GM19468 (cell line): ENCODE data around the gene NOS1AP.

ENCODE experiments used
- ATAC-seq: cut with Tn5 transposase; IDR thresholded peaks from one replicate; pipeline ENCODE4 v1.9.1; 2021; ENCODE audit warnings: mild to moderate bottlenecking, moderate library complexity, moderate number of reproducible peaks; ENCODE audit not compliant: unreplicated experiment; ENCODE audit errors: extremely low read depth

Gene NOS1AP

DNA sequence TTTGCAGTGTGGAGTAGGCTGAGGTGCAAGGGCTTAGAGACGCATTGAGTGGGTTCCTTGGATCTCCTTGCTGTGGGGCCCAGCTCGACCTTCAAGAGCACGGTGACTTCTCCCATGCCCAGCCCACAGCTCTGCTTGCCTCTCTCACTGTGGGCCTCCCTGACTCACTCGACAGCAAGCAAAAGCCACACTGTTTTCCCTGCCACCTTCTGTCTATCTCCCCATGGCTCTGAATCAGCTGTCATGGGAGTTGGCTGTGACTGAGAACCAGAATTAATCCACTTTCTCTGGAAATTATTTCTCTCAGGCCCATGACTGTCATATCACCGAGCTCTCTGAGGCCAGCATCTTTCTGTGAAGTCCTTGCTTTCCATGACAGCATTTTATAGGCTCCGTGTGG lies 140.7 kb downstream of the NOS1AP start:
- no peak for ATAC-seq

DNA sequence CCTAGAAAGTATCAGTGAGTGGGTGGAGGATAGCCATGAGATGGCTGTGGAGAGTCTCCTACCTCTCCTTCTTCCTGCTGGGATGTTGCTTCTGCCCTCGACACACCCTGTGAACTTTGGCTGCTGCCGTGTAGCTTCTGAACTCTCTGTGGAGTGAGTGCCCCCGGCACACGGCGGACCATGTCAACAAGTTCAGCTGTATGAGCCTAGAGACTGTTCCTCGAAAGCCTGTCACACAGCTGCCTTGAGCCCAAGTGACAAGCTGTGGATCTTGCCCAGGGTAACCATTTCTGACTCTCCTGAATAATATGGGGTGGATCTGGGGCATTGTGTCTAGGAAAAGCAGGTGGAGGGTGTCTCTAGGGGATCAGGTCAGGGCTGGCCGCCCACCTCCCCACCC lies 143.2 kb downstream of the NOS1AP start:
- ATAC-seq = no peak

DNA sequence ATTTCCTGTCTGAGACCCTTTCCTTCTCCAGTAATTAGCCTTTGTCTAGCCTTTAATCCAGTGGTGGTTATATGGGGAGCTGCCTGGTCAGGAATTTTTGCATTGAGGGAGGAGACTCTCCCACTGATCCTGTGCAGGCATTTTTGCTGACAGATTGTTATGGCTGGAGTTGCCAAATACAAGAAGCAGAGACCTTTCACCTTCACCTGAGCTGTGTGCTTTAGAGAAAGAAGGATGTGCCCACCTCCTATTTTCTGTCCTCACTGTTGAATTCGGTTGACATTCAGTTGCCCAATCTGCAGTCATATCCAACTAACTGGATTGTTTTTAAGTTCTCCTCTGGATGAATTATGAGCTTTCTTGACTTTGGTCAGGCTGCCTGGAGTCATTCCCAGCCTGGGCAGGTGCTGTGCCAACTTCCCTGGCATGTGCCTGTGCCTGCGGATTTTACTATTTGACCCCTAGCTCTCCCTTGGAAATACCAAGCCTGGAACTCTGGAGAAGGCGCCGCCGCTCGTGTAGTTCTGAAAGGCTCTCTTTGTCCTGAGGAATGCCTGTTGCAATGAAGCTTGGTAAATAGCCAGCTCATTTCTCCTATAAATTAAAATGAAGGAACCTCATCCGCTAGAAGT lies 143.9 kb downstream of the NOS1AP start:
- ATAC-seq = no peak

DNA sequence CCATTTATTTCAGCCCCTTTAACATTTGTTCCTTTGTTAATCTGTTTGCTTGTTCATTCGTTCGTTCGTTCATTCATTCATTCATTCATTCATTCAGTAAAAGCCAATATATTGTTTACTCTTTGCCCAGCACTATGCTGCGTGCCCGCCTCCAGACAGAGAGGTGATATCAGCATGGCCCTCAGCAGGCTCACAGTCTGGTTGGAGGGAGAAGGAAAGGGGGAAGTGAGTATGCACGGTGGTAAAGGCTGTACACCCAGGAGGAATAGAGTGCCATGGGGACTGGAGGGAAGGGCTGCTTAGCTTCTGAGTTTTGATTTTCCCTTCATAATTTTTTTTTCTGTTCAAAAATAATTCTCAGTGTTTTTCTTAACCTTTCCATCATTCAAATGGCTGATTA lies 144.7 kb downstream of the NOS1AP start:
- ATAC-seq = no peak

DNA sequence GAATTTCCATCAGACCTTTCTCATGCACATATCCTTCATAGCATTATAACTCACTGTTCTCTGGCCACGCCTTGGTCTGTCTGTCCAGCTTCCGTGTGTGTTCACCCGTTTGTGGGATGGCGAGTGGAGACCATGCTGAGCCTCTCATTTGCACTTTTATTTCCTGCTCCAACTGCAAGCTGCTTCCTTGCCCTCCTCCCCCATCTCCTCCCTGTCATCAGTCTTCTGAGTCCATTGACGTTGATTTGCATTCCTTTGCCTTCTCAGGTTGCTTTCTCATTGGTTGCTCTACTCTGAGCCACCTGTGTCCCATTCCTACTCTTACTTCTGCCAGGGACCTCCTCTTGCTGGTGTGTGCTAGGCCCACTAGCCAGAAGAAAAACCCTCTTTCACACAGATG lies 146.4 kb downstream of the NOS1AP start:
- no peak for ATAC-seq

DNA sequence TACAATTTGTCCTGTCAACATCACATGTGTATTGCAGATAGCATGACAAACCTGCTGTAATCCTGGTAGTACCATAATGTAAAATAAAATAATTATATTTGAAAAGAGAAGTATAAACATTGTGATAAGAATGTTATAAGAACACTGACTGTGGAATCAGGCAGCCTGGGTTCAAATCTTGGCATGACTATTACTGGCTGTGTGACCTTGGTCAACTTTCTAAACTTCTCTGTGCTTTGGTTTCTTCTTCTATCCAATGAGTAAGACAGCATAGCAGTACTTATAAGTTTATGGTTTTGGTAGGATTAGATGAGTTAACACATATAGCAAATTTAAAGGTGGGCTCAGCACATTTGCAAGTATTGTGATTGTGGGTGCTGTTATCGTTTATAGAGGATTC lies 147.1 kb downstream of the NOS1AP start:
- ATAC-seq = no peak

DNA sequence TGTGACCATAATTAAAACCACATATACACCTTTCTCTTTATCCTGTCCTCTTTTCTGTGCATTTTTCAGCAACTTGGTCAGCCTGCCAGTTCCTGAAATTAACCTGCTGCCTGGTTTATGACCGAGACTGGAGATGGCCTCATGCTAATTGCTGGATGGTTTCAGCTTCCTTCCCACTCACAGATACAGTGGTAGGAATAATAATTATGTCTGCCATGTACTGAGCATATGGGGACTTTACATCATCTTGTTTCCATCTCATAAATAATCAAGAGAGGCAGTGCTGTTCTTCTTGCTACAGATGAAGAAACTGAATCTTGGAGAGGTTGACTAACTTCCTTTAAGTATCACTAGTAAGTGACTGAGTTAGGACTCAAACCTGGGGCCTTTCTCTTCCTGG lies 148.2 kb downstream of the NOS1AP start:
- no peak for ATAC-seq

DNA sequence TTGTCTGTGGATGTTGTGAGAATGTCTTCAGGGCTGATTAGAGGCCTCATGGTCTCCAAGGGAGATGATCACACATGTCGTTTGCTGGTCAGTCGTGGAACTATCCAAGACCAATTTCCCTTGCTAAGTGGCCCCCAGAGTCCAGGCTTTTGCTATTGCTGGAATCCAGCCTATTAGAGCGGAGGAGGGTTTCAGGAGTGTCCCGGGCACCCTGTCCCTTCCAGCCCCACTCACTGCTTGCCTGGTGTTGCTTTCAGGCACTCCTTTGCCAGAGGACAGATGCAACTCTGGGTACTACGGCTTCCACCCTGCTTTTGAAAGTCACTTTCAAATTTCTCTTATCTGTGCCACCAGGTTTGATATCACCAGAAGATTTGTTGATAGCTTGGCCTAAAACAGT lies 149.1 kb downstream of the NOS1AP start:
- ATAC-seq = no peak

DNA sequence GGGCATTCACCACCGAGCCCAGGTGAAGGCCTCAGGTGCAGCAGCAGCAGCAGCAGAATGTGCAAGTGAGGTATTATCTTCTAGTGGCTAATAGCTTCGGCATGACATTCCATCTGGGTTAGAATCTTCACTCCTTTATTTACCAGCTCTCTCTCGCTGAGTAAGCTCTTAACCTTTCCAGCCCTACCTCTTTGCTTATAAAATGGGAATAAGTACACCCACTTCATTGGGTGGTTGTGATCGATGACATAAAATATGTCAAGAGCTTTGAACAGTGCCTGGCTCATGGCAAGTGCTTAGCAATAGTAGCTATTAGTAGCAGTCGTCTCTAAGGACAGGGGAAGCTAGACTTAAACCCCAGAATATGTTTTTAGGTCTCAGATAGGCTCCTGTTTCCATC lies 149.5 kb downstream of the NOS1AP start:
- no peak for ATAC-seq

DNA sequence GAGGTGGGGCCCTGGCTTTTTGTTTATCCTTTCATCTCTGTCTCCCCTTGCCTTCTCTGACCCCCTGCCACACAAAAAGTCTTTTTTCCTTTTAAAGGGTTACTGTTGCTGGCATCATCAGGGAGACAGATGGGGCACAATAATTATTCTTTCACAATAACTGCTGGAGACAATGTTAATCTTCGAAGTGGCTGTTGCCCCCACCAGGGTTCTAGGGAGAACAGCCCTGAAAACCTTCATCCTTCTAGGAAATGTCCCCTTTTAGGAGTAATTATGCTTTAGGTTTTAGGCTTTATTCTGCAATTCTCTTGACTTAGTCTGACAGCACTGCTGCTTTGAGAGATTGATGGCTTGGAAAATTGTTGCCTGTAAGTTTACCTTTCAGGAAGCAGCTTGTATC lies 150.0 kb downstream of the NOS1AP start:
- ATAC-seq = no peak

DNA sequence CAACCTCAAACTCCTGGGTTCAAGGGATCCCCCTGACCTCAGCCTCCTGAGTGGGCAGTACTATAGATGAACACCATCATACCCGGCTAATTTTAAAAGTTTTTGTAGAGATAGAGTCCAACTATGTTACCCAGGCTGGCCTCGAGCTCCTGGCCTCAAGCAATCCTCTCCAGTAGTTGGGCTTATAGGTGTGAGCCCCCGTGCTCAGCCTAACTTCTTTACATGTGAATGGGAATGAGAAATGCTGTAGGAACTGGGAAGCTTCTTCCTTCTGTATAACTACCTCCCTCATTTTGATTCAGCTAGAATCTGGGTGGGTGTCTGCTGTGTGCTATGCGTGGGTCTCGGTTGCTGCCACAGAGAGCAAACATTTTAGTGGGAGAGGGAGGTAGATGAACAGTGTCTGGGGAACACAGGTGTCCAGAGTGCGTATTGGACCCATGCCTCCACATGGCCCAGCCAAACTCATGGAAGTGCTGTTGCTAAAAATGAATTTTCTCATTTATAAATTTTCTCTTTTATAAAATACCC lies 150.6 kb downstream of the NOS1AP start:
- ATAC-seq = no peak

DNA sequence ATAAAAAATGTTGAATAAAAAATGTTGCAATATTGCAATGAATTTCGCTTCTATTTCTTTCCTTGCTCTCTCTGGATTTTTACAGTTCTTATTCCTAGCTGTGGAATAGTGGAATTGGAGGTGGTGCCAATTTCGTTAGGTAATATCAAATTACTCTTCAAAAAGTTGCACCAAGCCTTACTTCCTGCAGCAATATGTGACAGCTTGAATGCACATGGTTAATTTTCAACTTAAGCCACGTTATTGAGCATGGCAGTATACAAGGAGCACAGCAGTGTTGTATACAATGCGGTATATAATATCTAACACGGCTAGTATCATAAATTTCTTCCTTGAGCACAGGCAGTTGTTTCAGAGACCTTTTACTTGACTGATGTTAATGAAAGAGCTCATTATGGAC lies 152.5 kb downstream of the NOS1AP start:
- ATAC-seq = no peak

DNA sequence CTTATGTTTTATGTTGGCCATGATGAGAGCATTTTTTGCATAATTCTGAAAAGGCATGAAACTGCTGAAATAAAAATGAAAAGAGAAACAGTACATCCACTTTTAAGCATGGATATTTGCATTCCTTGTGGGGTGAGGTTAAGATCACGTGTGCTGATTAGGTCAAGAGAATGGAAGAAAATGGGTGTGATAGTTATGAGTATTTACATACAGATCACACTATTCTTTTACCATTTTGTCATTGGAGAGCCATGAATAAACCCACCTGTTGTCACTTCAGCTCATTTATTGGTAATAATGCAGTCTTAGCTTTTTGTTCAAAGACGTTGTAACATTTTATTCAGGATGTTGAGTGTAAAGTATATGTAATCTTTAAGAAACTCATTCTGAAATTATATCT lies 153.2 kb downstream of the NOS1AP start:
- no peak for ATAC-seq

DNA sequence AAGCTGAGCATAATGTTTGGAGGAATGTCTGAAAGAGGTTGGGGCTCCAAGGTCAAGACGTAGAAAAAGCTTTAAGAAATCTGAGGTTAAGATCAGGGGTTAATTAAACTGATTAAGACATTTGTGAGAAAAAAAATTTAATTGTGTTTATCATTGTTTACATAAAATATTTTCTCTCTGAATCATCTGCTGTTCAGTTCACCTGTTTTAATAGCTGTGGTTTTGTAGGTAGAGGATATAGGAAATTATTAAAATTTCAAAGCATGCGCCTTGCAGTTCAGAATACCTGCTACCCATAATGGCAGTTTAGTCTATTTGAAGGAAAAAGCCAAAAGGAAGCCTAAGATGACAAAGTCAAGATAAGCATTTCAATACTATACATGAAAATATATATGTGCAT lies 154.0 kb downstream of the NOS1AP start:
- no peak for ATAC-seq

DNA sequence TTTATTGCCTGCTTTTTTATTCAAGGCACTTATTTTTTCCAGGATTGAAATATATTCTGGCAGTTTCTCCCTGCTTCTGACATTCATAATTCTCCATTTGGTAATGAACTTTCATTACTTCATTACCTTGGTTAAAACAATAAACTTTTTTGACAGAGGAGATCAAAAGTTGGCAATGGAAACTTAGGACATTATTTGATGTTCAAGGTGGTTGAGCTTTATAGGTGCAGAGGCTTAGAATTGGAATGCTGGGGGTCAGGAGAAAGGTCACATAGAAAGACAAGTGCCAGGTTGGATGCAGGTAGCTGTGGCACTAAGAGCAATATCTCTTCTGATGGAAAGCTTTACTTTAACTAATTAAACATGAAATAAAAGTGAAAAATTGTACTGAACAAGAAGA lies 154.8 kb downstream of the NOS1AP start:
- no peak for ATAC-seq

DNA sequence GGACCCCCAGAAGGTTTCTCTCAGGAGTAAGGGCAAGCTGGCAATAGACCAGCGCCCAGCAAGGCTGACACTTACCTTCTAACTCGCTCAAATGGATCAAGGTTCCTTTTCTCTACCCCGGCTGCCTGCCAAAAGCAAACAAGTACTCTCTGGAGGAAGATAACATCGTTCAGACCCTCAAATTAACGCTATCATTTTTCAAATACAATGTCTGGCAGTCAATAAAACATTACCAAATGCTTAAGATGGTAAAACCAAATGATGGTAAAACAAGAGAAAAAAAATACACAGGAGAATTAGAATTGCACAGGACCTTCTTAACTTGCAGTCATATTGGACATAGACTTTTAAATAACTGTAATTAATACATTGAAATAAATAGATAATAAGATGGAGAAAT lies 159.1 kb downstream of the NOS1AP start:
- no peak for ATAC-seq

DNA sequence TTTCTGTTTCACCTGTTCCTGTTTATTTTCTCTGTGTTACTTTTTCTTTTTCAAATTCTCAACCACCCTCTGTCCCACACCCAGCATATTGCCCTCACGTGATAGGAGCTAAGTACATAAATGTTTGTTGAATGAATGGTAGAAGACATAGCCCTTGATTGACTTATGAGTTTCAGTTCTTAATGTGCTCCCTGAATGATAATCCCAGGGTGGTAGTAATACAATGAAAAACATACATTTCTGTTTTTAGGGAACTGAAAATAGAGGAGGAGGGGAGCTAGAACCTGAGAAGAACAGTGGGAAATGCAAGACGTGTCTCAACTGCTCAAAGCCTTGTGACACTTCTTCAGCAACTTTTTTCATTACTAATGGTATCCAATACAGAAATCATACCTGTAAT lies 160.1 kb downstream of the NOS1AP start:
- no peak for ATAC-seq

DNA sequence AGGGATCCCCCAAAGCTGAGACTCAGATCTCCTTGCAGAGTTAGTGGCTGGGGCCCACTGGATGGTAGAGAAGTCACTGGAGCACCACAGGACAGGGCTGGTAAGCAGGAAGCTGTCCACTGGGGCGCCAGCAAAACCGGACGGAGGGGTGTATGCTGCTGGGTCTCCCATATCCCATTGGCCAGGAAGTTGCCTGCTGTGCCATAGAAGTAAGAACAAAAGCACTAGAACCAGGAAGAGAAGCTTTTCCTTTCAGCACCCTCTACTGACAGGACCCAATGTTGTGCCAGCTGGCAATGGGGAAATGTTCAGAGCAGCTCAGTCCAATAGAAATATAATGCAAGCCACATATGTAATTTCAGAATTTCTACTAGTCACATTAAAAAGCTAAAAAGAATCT lies 160.6 kb downstream of the NOS1AP start:
- no peak for ATAC-seq

DNA sequence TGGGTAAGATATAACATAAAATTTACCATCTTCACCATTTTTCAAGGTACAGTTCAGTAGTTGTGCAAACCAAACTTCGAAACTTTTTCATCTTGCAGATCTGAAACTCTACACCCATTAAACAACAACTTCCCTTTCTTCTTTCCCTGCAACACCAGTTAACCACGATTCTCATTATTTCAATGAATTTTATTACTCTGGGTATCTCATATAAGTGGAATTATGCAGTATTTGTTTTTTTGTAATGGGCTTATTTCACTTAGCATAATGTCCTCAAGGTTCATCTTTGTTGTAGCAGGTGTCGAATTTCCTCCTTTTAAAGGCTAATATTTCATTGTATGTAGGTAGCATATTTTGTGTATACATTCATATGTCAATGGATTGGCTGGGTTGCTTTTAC lies 161.0 kb downstream of the NOS1AP start:
- no peak for ATAC-seq

DNA sequence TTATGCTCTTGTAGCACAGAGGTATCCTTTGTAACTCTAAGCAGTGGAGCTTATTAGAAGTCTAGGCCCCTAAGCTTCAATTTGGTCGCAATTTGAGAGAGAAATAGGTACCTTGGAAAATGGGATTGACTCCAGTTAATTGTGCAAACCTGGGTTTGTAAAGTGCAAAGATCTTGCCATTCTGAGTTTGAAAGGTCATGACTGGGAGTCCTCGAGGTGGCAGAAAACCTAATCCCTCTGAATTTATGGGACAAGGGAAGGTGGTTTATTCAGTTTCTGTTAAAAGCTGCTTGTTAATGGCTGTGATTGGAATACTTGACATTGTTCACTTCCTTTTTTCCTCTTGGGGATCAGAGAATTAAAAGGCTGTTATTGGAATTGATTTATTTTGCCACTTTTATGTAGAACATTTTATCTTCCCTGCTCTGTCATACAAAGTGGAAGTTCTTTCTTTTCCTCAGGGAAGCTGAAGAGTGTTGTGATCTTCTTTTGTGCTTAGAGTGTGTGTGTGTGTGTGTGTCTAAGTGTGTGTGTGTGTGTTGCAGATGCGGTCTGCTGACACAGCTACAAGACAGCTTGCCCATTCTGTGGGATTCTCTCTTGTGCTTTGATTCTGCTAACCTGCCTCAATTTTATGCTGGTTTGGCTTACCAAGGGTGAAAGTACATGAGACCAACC lies 162.7 kb downstream of the NOS1AP start:
- no peak for ATAC-seq

DNA sequence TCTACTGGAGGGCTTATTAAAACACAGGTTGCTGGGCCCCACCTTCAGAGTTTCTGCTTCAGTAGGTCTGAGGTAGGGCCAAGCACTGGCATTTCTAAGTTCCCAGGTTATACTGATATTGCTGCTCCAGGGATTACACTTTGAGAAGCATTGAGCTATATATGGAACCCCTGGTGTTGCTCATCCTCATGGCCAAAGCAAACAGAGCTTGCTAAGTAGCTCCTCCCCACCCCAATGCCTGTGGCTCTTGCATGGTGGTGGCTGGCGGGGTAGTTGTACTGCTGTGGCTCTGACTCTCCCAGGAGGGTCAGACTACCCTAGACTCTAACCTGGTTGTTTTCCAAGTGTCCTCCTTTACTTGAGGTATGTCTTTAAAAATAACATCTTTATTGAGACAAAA lies 163.6 kb downstream of the NOS1AP start:
- ATAC-seq = no peak

DNA sequence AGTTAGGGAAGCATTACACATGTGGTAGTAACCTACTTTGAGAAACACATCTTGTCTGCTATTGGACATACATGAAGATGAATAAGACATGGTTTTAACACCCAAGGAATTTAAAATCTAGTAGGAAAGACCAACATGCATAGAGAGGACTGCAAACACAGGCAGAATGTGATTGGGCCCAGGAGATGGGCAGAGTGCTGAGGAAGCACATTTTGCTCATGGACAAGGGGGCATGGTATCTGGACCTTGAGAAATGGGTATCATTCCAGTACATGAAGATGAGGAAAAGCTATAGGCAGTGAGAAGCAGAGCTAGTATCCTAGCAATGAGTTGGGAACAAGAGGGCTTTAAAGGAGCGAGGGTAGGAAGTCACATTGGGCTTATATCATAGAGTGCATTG lies 164.4 kb downstream of the NOS1AP start:
- no peak for ATAC-seq
